Right ventricle myocardium superior (tissue), 1 donor: Measurements from ENCODE around the gene PHOSPHO1. TPM values are rescaled to one million over a fixed set of nuclear protein-coding genes. Genes with fewer than 3 reads are reported as not detected.

Source experiments
- total RNA-seq: library from RNA; stranded (reverse); fragmentation: NEBNext Ultra II Directional; extraction: Animal tissue kit (Norgen Biotek cat#: 25700); gene quantifications from one replicate; pipeline ENCODE4 v1.2.1, GENCODE V29; 2021
- donor health status: DM: no; HTN: yes; CAD: no; lungs with severe emphysema.

The PHOSPHO1 gene
- total RNA-seq, 1 donor from 2014 or later, result 0.22 TPM

Other genes starting within 250 kb of the PHOSPHO1 start
- gene IGF2BP1, start 233.4 kb downstream of the PHOSPHO1 start, total RNA-seq, result not detected
- gene B4GALNT2, start 98.0 kb downstream of the PHOSPHO1 start, total RNA-seq, result not detected
- gene GNGT2, start 20.2 kb downstream of the PHOSPHO1 start, total RNA-seq, result 2.1 TPM
- 5.5 TPM for gene ABI3, start 20.1 kb downstream of the PHOSPHO1 start, total RNA-seq
- gene ZNF652, start 131.5 kb upstream of the PHOSPHO1 start, total RNA-seq, result 18.6 TPM
- gene PHB1, start 184.1 kb upstream of the PHOSPHO1 start, total RNA-seq, result 236 TPM